ENCODE results near the gene TMEM218.

TMEM218 gene

DNA sequence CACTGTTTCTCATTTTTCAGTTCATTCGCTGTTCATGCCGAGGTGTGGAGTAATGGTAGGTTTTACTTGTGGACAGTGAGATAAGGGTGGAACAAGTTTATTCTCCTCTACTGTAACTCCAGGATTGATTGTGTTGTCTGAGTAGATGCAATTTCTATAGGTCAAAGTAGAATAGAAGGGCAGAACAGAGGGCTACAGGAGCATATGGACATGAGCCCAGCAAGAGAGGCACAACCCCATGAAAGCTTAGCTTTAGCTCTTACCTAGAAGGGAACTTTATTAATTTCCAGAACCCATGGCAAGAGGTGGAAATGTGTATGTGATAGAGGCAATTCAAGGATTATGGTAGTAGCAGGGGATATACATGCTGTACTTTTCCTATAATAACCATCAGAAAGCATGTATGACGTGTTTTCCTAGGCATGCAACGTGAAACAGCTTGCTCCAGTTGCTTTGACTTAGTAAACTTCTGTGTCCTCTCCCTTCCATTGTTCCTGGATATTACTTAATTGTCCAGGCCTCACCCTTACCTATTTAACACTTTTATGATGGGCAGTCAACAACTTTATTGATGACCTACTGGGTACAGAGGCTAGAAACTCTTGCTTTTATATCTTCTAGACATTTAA, 62.1 kb downstream of the TMEM218 start:
- DNase-seq = no peak

Measured in activated naive CD4-positive, alpha-beta T cell treated with anti-CD3 and anti-CD28 coated beads, Interleukin-2, amount 50 U/mL, for 16 hours (primary cell).